Liver (tissue), 9 donors: ENCODE results near the gene SARDH. TPM values are rescaled to one million over a fixed set of nuclear protein-coding genes. Genes with fewer than 3 reads are reported as not detected.

Experiments used
- DNase-seq: peaks from one replicate; pipeline ENCODE4 v3.0.0-alpha.2; 2017; ENCODE audit warnings: low spot score
- H3K27ac ChIP-seq, 2 donors: one replicate each; pipeline ENCODE4 v1.7.0; 2013; ENCODE audit warnings: inconsistent platforms in 2 of 2, low read length in 2 of 2, control low read depth in 1 of 2, low read depth in 1 of 2, mild to moderate bottlenecking in 1 of 2
- H3K27me3 ChIP-seq, 4 donors: one replicate each; pipeline versions ENCODE4 v1.6.1 to v1.7.0; 2013; ENCODE audit warnings: low read length in 3 of 4, inconsistent platforms in 1 of 4, mild to moderate bottlenecking in 1 of 4, moderate library complexity in 1 of 4; ENCODE audit not compliant: control insufficient read depth in 4 of 4, insufficient read depth in 4 of 4
- H3K36me3 ChIP-seq, 4 donors: one replicate each; pipeline versions ENCODE4 v1.6.1 to v1.7.0; 2013; ENCODE audit warnings: low read length in 3 of 4, mild to moderate bottlenecking in 3 of 4, low read depth in 1 of 4, moderate library complexity in 1 of 4; ENCODE audit not compliant: control insufficient read depth in 4 of 4, insufficient read depth in 3 of 4
- H3K4me1 ChIP-seq, 4 donors: one replicate each; pipeline versions ENCODE4 v1.6.1 to v1.7.0; 2013; ENCODE audit warnings: low read length in 3 of 4, mild to moderate bottlenecking in 3 of 4, moderate library complexity in 1 of 4; ENCODE audit not compliant: control insufficient read depth in 4 of 4, insufficient read depth in 4 of 4
- H3K4me3 ChIP-seq, 3 donors: one replicate each; pipeline versions ENCODE4 v1.6.1 to v1.7.0; 2013; ENCODE audit warnings: low read length in 3 of 3, control low read depth in 1 of 3, low read depth in 1 of 3, mild to moderate bottlenecking in 1 of 3
- H3K9ac ChIP-seq, 2 donors: one replicate each; pipeline ENCODE4 v1.7.0; 2013; ENCODE audit warnings: low read length in 2 of 2, mild to moderate bottlenecking in 2 of 2, moderate library complexity in 2 of 2, control low read depth in 1 of 2, low read depth in 1 of 2
- H3K9me3 ChIP-seq, 4 donors: one replicate each; pipeline versions ENCODE4 v1.6.1 to v1.7.0; 2013; ENCODE audit warnings: low read length in 3 of 4; ENCODE audit not compliant: control insufficient read depth in 4 of 4
- ATF3 ChIP-seq: IDR thresholded peaks from 2 replicates; pipeline ENCODE4 v1.6.1; 2016; ENCODE audit warnings: antibody characterized with exemption
- CTCF ChIP-seq: fragments of 150-350 bp; IDR thresholded peaks from 2 replicates; pipeline ENCODE4 v1.5.1; 2017; ENCODE audit warnings: improper control_type of control experiment, low read depth, low read length; ENCODE audit not compliant: missing input control
- EGR1 ChIP-seq, 2 donors: IDR thresholded peaks; 2 replicates each; pipeline ENCODE4 v1.6.1; 2016 to 2018; ENCODE audit warnings: antibody characterized with exemption in 2 of 2, low read depth in 2 of 2
- FOXA1 ChIP-seq: IDR thresholded peaks from 2 replicates; pipeline ENCODE4 v1.6.1; 2016; ENCODE audit warnings: antibody characterized with exemption
- FOXA2 ChIP-seq: IDR thresholded peaks from 2 replicates; pipeline ENCODE4 v1.6.1; 2016; ENCODE audit warnings: antibody characterized with exemption
- GABPA ChIP-seq, 2 donors: IDR thresholded peaks in 1 of 2; conservative IDR thresholded peaks in 1 of 2; 2 replicates each; pipeline ENCODE4 v1.6.1; 2016; ENCODE audit warnings: antibody characterized with exemption in 2 of 2, mild to moderate bottlenecking in 1 of 2, moderate library complexity in 1 of 2
- HNF4A ChIP-seq, 2 donors: conservative IDR thresholded peaks; 2 replicates each; pipeline ENCODE4 v1.6.1; 2016; ENCODE audit warnings: antibody characterized with exemption in 2 of 2, mild to moderate bottlenecking in 2 of 2
- HNF4G ChIP-seq: IDR thresholded peaks from 2 replicates; pipeline ENCODE4 v1.6.1; 2016; ENCODE audit warnings: antibody characterized with exemption
- JUND ChIP-seq, 2 donors: IDR thresholded peaks; 2 replicates each; pipeline ENCODE4 v1.6.1; 2016; ENCODE audit warnings: antibody characterized with exemption in 2 of 2
- MAX ChIP-seq: IDR thresholded peaks from 2 replicates; pipeline ENCODE4 v1.6.1; 2016; ENCODE audit warnings: antibody characterized with exemption
- NR2F2 ChIP-seq: IDR thresholded peaks from 2 replicates; pipeline ENCODE4 v1.6.1; 2016; ENCODE audit warnings: antibody characterized with exemption
- RAD21 ChIP-seq, 2 donors: IDR thresholded peaks; 2 replicates each; pipeline ENCODE4 v1.6.1; 2016; ENCODE audit warnings: antibody characterized with exemption in 2 of 2, mild to moderate bottlenecking in 2 of 2
- REST ChIP-seq: IDR thresholded peaks from 2 replicates; pipeline ENCODE4 v1.6.1; 2016; ENCODE audit warnings: antibody characterized with exemption, mild to moderate bottlenecking
- RXRA ChIP-seq, 2 donors: IDR thresholded peaks; 2 replicates each; pipeline ENCODE4 v1.6.1; 2017 to 2018; ENCODE audit warnings: antibody characterized with exemption in 2 of 2, mild to moderate bottlenecking in 1 of 2
- SP1 ChIP-seq: IDR thresholded peaks from 2 replicates; pipeline ENCODE4 v1.6.1; 2018; ENCODE audit warnings: antibody characterized with exemption, mild to moderate bottlenecking
- TAF1 ChIP-seq: conservative IDR thresholded peaks from 2 replicates; pipeline ENCODE4 v1.6.1; 2016; ENCODE audit warnings: antibody characterized with exemption, mild to moderate bottlenecking
- YY1 ChIP-seq: IDR thresholded peaks from 2 replicates; pipeline ENCODE4 v1.6.1; 2016; ENCODE audit warnings: antibody characterized with exemption, mild to moderate bottlenecking
- ZBTB33 ChIP-seq: IDR thresholded peaks from 2 replicates; pipeline ENCODE4 v1.6.1; 2016; ENCODE audit warnings: antibody characterized with exemption
- WGBS: extraction: QIAGEN DNeasy Blood & Tissue Kit; methylation state at CpG from one replicate; pipeline ENCODE4 v1.1.7; 2013; 5-methylcytosine and 5-hydroxymethylcytosine counted together
- polyA plus RNA-seq, 2 donors: library from polyadenylated mRNA; stranded (reverse) in 1 of 2; unstranded in 1 of 2; fragments of 200-250 nt in 1 of 2; fragments of >200 nt in 1 of 2; fragmentation: Nextera tagmentation in 1 of 2; extraction: Ambion mirVana in 1 of 2; gene quantifications; one replicate each; pipeline versions ENCODE4 v1.2.1 to v1.2.3, GENCODE V29; 2013 to 2015
- total RNA-seq, 2 donors: library from RNA; depleted of rRNA; stranded (reverse); fragments of >200 nt; gene quantifications; one replicate each; pipeline ENCODE4 v1.2.3, GENCODE V29; 2014
- donor health status: healthy.
- donor health status: healthy.
- donor health status: healthy.
- donor health status: healthy.
- donor health status: healthy.

The SARDH gene
- total and polyA plus RNA-seq, 4 donors: 53.7 to 291 (median 63.4) TPM

GRCh38 chr9:133647765-133648469, 90.2 kb downstream of the SARDH start:
- Histone ChIP-seq H3K4me3 (no peak overlapping the region), H3K4me1 (no peaks in the 10 kb centered on the region), H3K27me3 (no peaks in the 10 kb centered on the region), H3K9me3 (no peaks in the 10 kb centered on the region), H3K36me3 (no peaks in the 10 kb centered on the region), H3K27ac (no peak overlapping the region), H3K9ac (no peak overlapping the region)
- TF ChIP-seq NR2F2: no peak
- no peak for TF ChIP-seq CTCF
- no peak for TF ChIP-seq FOXA2
- no peak for TF ChIP-seq JUND (IDR thresholded peaks at IDR 0.05)
- no peak for TF ChIP-seq MAX
- no peak for TF ChIP-seq HNF4A (conservative IDR thresholded peaks at IDR 0.05)
- no peak for TF ChIP-seq HNF4G
- TF ChIP-seq YY1: no peak
- no peak for TF ChIP-seq ATF3
- TF ChIP-seq SP1: no peak
- TF ChIP-seq FOXA1: no peak
- TF ChIP-seq REST: no peak
- no peak for TF ChIP-seq TAF1
- no peak for TF ChIP-seq ZBTB33
- no peak for TF ChIP-seq RXRA (IDR thresholded peaks at IDR 0.05)
- no peak for TF ChIP-seq GABPA (IDR thresholded peaks at IDR 0.05 in 1 of 2, conservative IDR thresholded peaks at IDR 0.05 in 1 of 2)
- no peak for TF ChIP-seq RAD21 (IDR thresholded peaks at IDR 0.05)
- no peak for TF ChIP-seq EGR1 (IDR thresholded peaks at IDR 0.05; ENCODE audit: low read depth in 2 of 2)
- DNase-seq: no peak
- WGBS: 89% methylated on average over 25 of the region's 25 CpGs
